B cell (primary cell): ENCODE results near the gene DBP. TPM values are rescaled to one million over a fixed set of nuclear protein-coding genes. Genes with fewer than 3 reads are reported as not detected.
A peak's percentile ranks its signal among the peaks of the same experiment; 100 is the strongest.

Experiments used
- ATAC-seq: fragments of 200-7000 bp; cut with Tn5 transposase; one replicate; pipeline ENCODE4 v1.10.0; 2021; ENCODE audit warnings: low read depth, mild to moderate bottlenecking, moderate number of reproducible peaks, moderate library complexity
- CTCF ChIA-PET: fragments of 350-600 bp; sonication (Branson Sonifier 250); formaldehyde crosslinking; loops from one replicate; lab custom pipeline; 2021; ENCODE audit warnings: antibody characterized with exemption, inconsistent platforms; lab: Charles Lee
- POLR2A ChIA-PET: fragments of 350-600 bp; sonication (Branson Sonifier 250); formaldehyde crosslinking; loops from one replicate; lab custom pipeline; 2021; ENCODE audit warnings: antibody characterized with exemption; lab: Charles Lee
- DNase-seq: peaks from one replicate; pipeline ENCODE4 v3.0.0; 2013
- H2AFZ ChIP-seq: 2 replicates; pipeline ENCODE4 v1.6.1; 2012; ENCODE audit warnings: mild to moderate bottlenecking, low read depth, low read length; ENCODE audit not compliant: insufficient read depth, poor library complexity, severe bottlenecking
- H3K27ac ChIP-seq, 2 donors: 1 replicate in 1 of 2; 2 replicates in 1 of 2; pipeline ENCODE4 v1.5.1; 2012 to 2013; ENCODE audit warnings: low read length in 2 of 2, mild to moderate bottlenecking in 2 of 2, moderate library complexity in 1 of 2
- H3K27me3 ChIP-seq, 4 experiments: fragments of 200-600 bp in 1 of 4; sonication (generic) in 1 of 4; replicated peaks in 1 of 4; 1 replicate in 2 of 4; 2 replicates in 2 of 4; pipeline versions ENCODE4 v1.6.1 to v1.7.0; 2013 to 2016; ENCODE audit warnings: low read length in 3 of 4, mild to moderate bottlenecking in 2 of 4, mixed read lengths in 1 of 4, moderate library complexity in 1 of 4; ENCODE audit not compliant: insufficient read depth in 4 of 4, control insufficient read depth in 3 of 4; ENCODE audit errors: control extremely low read depth in 1 of 4
- H3K36me3 ChIP-seq, 2 experiments: replicated peaks in 1 of 2; 1 replicate in 1 of 2; 2 replicates in 1 of 2; pipeline versions ENCODE4 v1.6.1 to v1.7.1; 2013; ENCODE audit warnings: low read length in 1 of 2; ENCODE audit not compliant: insufficient read depth in 2 of 2, control insufficient read depth in 1 of 2; ENCODE audit errors: control extremely low read depth in 1 of 2, extremely low read depth in 1 of 2
- H3K4me1 ChIP-seq, 2 donors: fragments of 200-600 bp in 1 of 2; sonication (generic) in 1 of 2; 1 replicate in 1 of 2; 2 replicates in 1 of 2; pipeline versions ENCODE4 v1.5.1 to v1.6.1; 2013 to 2017; ENCODE audit warnings: low read length in 2 of 2; ENCODE audit not compliant: control insufficient read depth in 2 of 2, insufficient read depth in 2 of 2
- H3K4me2 ChIP-seq: replicated peaks from 2 replicates; pipeline ENCODE3; 2012; ENCODE audit warnings: mild to moderate bottlenecking, low read depth, low read length; ENCODE audit not compliant: poor library complexity, severe bottlenecking
- H3K4me3 ChIP-seq, 5 experiments: fragments of 200-600 bp in 1 of 5; sonication (generic) in 1 of 5; 1 replicate in 3 of 5; 2 replicates in 2 of 5; pipeline versions ENCODE4 v1.5.1 to v1.7.0; 2011 to 2016; ENCODE audit warnings: low read length in 4 of 5, mild to moderate bottlenecking in 4 of 5, low read depth in 2 of 5, control low read depth in 1 of 5, moderate library complexity in 1 of 5; ENCODE audit not compliant: insufficient read depth in 1 of 5; ENCODE audit errors: control extremely low read depth in 1 of 5, extremely low read depth in 1 of 5
- H3K79me2 ChIP-seq: fragments of 200-600 bp; sonication (generic); one replicate; pipeline ENCODE4 v1.6.0; 2016; ENCODE audit warnings: low read length; ENCODE audit not compliant: control insufficient read depth, insufficient read depth
- H3K9ac ChIP-seq: fragments of 200-600 bp; sonication (generic); 2 replicates; pipeline ENCODE4 v1.6.1; 2017; ENCODE audit warnings: mild to moderate bottlenecking, low read length, moderate library complexity
- H3K9me3 ChIP-seq, 3 donors: one replicate each; pipeline versions ENCODE4 v1.6.1 to v1.7.1; 2013; ENCODE audit warnings: low read length in 2 of 3; ENCODE audit not compliant: control insufficient read depth in 2 of 3, insufficient read depth in 1 of 3; ENCODE audit errors: control extremely low read depth in 1 of 3
- H4K20me1 ChIP-seq: 2 replicates; pipeline ENCODE4 v1.6.0; 2012; ENCODE audit warnings: mild to moderate bottlenecking, low read length; ENCODE audit not compliant: insufficient read depth, control insufficient read depth, poor library complexity, severe bottlenecking
- H3K27ac Mint-ChIP-seq: one replicate; pipeline ENCODE4 v1.8.0; 2021; ENCODE audit warnings: mixed read lengths
- H3K27me3 Mint-ChIP-seq: one replicate; pipeline ENCODE4 v1.8.0; 2021; ENCODE audit warnings: mixed read lengths
- H3K4me1 Mint-ChIP-seq: one replicate; pipeline ENCODE4 v1.8.0; 2021; ENCODE audit warnings: mixed read lengths
- H3K4me3 Mint-ChIP-seq: one replicate; pipeline ENCODE4 v1.8.0; 2021; ENCODE audit warnings: mixed read lengths
- H3K9me3 Mint-ChIP-seq: one replicate; pipeline ENCODE4 v1.8.0; 2022; ENCODE audit warnings: mixed read lengths; ENCODE audit not compliant: insufficient read depth
- EZH2 ChIP-seq: IDR thresholded peaks from 2 replicates; pipeline ENCODE4 v1.6.1; 2012; ENCODE audit warnings: borderline replicate concordance, low read depth, mild to moderate bottlenecking, moderate library complexity, low read length; ENCODE audit not compliant: insufficient read depth, poor library complexity, severe bottlenecking
- WGBS: methylation state at CpG from one replicate; pipeline ENCODE4 v1.1.5; 2013; ENCODE audit warnings: missing lambda C conversion rate; ENCODE audit not compliant: insufficient coverage; 5-methylcytosine and 5-hydroxymethylcytosine counted together
- intact Hi-C: fragments of 100-400 bp; cut with micrococcal nuclease; formaldehyde crosslinking; loops from one replicate; pipeline ENCODE4 v1.10.0; 2022
- polyA plus RNA-seq: library from polyadenylated mRNA; depleted of rRNA; stranded (reverse); fragments of >200 nt; gene quantifications from 2 replicates; pipeline ENCODE4 v1.2.3, GENCODE V29; 2012
- total RNA-seq, 2 donors: library from RNA; stranded (reverse); fragments of 120-200 nt in 1 of 2; gene quantifications; 1 replicate in 1 of 2; 2 replicates in 1 of 2; pipeline versions ENCODE4 v1.2.3 to v1.2.4, GENCODE V29; 2013 to 2022
- TF ChIP-seq, protein P1 (sequence below): fragments of 200-600 bp; IDR thresholded peaks from one replicate; pipeline ENCODE4 v1.8.0; 2022; ENCODE audit warnings: antibody characterized with exemption, mild to moderate bottlenecking

Gene DBP
- total and polyA plus RNA-seq, 2 donors (not counting 1 experiment from before 2014, with no cell fraction given), result 23.5 to 33.0 TPM

GRCh38 chr19:48619692-48620585 is 17.2 kb downstream of the DBP start:
- peak overlapping the region; percentile 98 for H3K9ac ChIP-seq
- ATAC-seq (no peak), DNase-seq (no peak)
- peaks cover 30 to 51% of the 10 kb centered on the region in 2 donors for H3K4me1 ChIP-seq
- H3K27ac ChIP-seq, result peak overlapping the region; percentile 87 to 91
- no peaks in the 10 kb centered on the region for H3K27me3 ChIP-seq
- POLR2A ChIA-PET, result interaction anchor here (0.5 to 1.9 kb wide), 18 partner anchors 8 to 1768 kb away, joined by 3 to 23 read pairs (median 4); partner anchors contain the start of genes AKT1S1, CA11, CARD8 and DBP
- H3K9me3 ChIP-seq, result no peaks in the 10 kb centered on the region
- TF ChIP-seq EZH2, result no peak
- TF ChIP-seq, protein P1, sequence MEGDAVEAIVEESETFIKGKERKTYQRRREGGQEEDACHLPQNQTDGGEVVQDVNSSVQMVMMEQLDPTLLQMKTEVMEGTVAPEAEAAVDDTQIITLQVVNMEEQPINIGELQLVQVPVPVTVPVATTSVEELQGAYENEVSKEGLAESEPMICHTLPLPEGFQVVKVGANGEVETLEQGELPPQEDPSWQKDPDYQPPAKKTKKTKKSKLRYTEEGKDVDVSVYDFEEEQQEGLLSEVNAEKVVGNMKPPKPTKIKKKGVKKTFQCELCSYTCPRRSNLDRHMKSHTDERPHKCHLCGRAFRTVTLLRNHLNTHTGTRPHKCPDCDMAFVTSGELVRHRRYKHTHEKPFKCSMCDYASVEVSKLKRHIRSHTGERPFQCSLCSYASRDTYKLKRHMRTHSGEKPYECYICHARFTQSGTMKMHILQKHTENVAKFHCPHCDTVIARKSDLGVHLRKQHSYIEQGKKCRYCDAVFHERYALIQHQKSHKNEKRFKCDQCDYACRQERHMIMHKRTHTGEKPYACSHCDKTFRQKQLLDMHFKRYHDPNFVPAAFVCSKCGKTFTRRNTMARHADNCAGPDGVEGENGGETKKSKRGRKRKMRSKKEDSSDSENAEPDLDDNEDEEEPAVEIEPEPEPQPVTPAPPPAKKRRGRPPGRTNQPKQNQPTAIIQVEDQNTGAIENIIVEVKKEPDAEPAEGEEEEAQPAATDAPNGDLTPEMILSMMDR, result no peak
- 0% methylated on average over 2 of the region's 6 CpGs for WGBS
- peaks cover 17% of the 10 kb centered on the region for H3K79me2 ChIP-seq
- H2AFZ ChIP-seq, result peak overlapping the region; percentile 85
- no peaks in the 10 kb centered on the region for H3K9me3 Mint-ChIP-seq
- H3K27me3 Mint-ChIP-seq, result no peaks in the 10 kb centered on the region
- CTCF ChIA-PET, result interaction anchor here (1.0 to 3.9 kb wide), 5 partner anchors 11 to 365 kb away, joined by 3 to 25 read pairs (median 3); partner anchors contain the start of genes CARD8 and SPACA4
- peak overlapping the region; percentile 36 to 100 (median 99) for H3K4me3 ChIP-seq
- H4K20me1 ChIP-seq, result peaks cover 43% of the 10 kb centered on the region
- H3K4me1 Mint-ChIP-seq, result peaks cover 55% of the 10 kb centered on the region
- peak overlapping the region; percentile 98 for H3K27ac Mint-ChIP-seq
- peak overlapping the region; percentile 89 for H3K4me2 ChIP-seq
- peaks cover 0 to 38% of the 10 kb centered on the region in 2 experiments for H3K36me3 ChIP-seq
- intact Hi-C loops, result loop anchor here (1.0 to 2.0 kb wide), 9 partner anchors 12 to 450 kb away; partner anchors contain the start of genes CYTH2, DBP, GRWD1 and LIG1
- peak overlapping the region; percentile 98 for H3K4me3 Mint-ChIP-seq
